SH-SY5Y (cell line): Measurements from ENCODE around the gene OR6C2.

Experiments used
- GATA2 ChIP-seq: IDR thresholded peaks from 2 replicates; pipeline ENCODE4 v1.6.1; 2011; ENCODE audit warnings: mild to moderate bottlenecking, low read depth, low read length
- GATA3 ChIP-seq: IDR thresholded peaks from 2 replicates; pipeline ENCODE4 v1.6.1; 2011; ENCODE audit warnings: low read depth, mild to moderate bottlenecking, low read length, moderate library complexity

DNA sequence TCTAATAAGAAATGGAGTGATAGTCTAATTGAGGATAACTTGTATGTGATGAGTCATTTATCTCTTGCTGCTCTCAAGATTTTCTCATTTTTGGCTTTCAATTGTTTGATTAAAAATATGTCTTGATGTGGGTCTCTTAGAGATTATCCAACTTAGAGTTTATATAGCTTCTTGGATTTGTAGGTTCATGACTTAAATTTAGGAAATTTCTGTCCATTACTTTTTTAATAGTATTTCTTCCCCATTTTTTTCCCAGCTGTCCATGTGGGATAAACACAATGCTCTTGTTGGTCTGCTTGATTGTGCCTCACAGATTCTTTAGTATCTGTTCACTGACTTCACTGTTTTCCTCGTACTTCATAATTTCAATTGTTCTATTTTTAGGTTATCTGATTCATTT is 36.0 kb upstream of the OR6C2 start:
- no peak for TF ChIP-seq GATA3
- no peak for TF ChIP-seq GATA2
